Measurements from ENCODE around the gene NETO1. TPM values are rescaled to one million over a fixed set of nuclear protein-coding genes. Genes with fewer than 3 reads are reported as not detected.

Gene NETO1
- total and polyA plus RNA-seq, 2 of the 4 experiments (the other 2 are of a cell fraction), result 0.29 to 0.36 TPM

GRCh38 chr18:72910045-72910444 lies 42.3 kb upstream of the NETO1 start:
- Histone ChIP-seq H2BK15ac (ENCODE audit: low read depth, low read length) (no peak overlapping the region), H3K4me1 (ENCODE audit: control insufficient read depth, insufficient read depth, low read length) (no peaks in the 10 kb centered on the region), H3K27ac (ENCODE audit: insufficient read depth, low read length) (no peak overlapping the region), H3K9me3 (ENCODE audit: control insufficient read depth, insufficient read depth, low read length) (peaks cover 5% of the 10 kb centered on the region; the same call in 1 of the 2 replicates), H4K20me1 (ENCODE audit: insufficient read depth, low read length) (no peaks in the 10 kb centered on the region), H3K18ac (ENCODE audit: low read depth, low read length) (no peak overlapping the region), H2BK120ac (ENCODE audit: low read depth, low read length) (no peak overlapping the region), H3K56ac (ENCODE audit: extremely low read depth, insufficient read depth, low read length) (no peak overlapping the region), H4K91ac (ENCODE audit: insufficient read depth, low read depth, low read length) (no peak overlapping the region), H4K5ac (ENCODE audit: low read depth, low read length) (no peak overlapping the region), H3K4me3 (ENCODE audit: insufficient read depth, low read depth, low read length) (no peak overlapping the region), H3K36me3 (ENCODE audit: control insufficient read depth, insufficient read depth, low read length) (no peaks in the 10 kb centered on the region), H2BK20ac (ENCODE audit: low read depth, low read length) (no peak overlapping the region), H3K27me3 (ENCODE audit: control insufficient read depth, insufficient read depth, low read length) (no peaks in the 10 kb centered on the region), H2AK5ac (ENCODE audit: low read depth, low read length) (no peak overlapping the region), H3K14ac (replicated peaks; ENCODE audit: low read depth, low read length) (no peak overlapping the region), H3K79me1 (ENCODE audit: low read depth in 1 of 2, low read length in 2 of 2) (no peaks in the 10 kb centered on the region), H2BK5ac (ENCODE audit: low read depth, low read length, poor library complexity, severe bottlenecking) (no peak overlapping the region), H3K4ac (ENCODE audit: low read depth, low read length) (no peak overlapping the region), H2AK9ac (replicated peaks; ENCODE audit: low read depth, low read length, poor library complexity) (no peak overlapping the region), H4K8ac (ENCODE audit: low read depth in 2 of 2, low read length in 2 of 2) (no peak overlapping the region), H3K4me2 (ENCODE audit: low read depth, low read length) (no peak overlapping the region), H2AFZ (replicated peaks; ENCODE audit: low read length, poor library complexity) (no peak overlapping the region), H3K9ac (ENCODE audit: low read depth, low read length) (no peak overlapping the region), H3K23ac (ENCODE audit: low read depth, low read length) (no peak overlapping the region), H3K9me1 (ENCODE audit: insufficient read depth, low read length) (no peaks in the 10 kb centered on the region)
- dilution Hi-C loops (cut with HindIII; ENCODE audit: low sequenced_read_pairs, unreplicated experiment) (no loop called here), intact Hi-C loops (cut with micrococcal nuclease) (no loop called here), in situ Hi-C loops (cut with MboI; ENCODE audit: low sequenced_read_pairs) (no loop called here)
- ATAC-seq (ENCODE audit: low read depth), result no peak
- BruUV-seq (replicated peaks), result no TSS peak
- DNase-seq, result no peak
- TF ChIP-seq, protein P1, sequence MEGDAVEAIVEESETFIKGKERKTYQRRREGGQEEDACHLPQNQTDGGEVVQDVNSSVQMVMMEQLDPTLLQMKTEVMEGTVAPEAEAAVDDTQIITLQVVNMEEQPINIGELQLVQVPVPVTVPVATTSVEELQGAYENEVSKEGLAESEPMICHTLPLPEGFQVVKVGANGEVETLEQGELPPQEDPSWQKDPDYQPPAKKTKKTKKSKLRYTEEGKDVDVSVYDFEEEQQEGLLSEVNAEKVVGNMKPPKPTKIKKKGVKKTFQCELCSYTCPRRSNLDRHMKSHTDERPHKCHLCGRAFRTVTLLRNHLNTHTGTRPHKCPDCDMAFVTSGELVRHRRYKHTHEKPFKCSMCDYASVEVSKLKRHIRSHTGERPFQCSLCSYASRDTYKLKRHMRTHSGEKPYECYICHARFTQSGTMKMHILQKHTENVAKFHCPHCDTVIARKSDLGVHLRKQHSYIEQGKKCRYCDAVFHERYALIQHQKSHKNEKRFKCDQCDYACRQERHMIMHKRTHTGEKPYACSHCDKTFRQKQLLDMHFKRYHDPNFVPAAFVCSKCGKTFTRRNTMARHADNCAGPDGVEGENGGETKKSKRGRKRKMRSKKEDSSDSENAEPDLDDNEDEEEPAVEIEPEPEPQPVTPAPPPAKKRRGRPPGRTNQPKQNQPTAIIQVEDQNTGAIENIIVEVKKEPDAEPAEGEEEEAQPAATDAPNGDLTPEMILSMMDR (conservative IDR thresholded peaks at IDR 0.05; ENCODE audit: low read depth, low read length), result no peak
- TF ChIP-seq MXI1 (IDR thresholded peaks at IDR 0.05; ENCODE audit: borderline replicate concordance, low read depth, low read length), result no peak
- TF ChIP-seq RCOR1 (IDR thresholded peaks at IDR 0.05; ENCODE audit: insufficient replicate concordance, low read length), result no peak
- TF ChIP-seq NFE2L2 (IDR thresholded peaks at IDR 0.05; ENCODE audit: low read depth, low read length), result no peak
- TF ChIP-seq BHLHE40 (IDR thresholded peaks at IDR 0.05; ENCODE audit: low read depth, low read length), result no peak
- no peak for TF ChIP-seq FOS (IDR thresholded peaks at IDR 0.05; ENCODE audit: low read depth, low read length)
- TF ChIP-seq MAFK (IDR thresholded peaks at IDR 0.05; ENCODE audit: low read depth, low read length), result no peak
- TF ChIP-seq POLR2A (IDR thresholded peaks at IDR 0.05; ENCODE audit: low read depth, low read length), result no peak
- no peak for TF ChIP-seq MAZ (IDR thresholded peaks at IDR 0.05; ENCODE audit: borderline replicate concordance, low read depth, low read length)
- no peak for TF ChIP-seq RAD21 (IDR thresholded peaks at IDR 0.05; ENCODE audit: low read length)
- TF ChIP-seq CEBPB (IDR thresholded peaks at IDR 0.05; ENCODE audit: low read depth, low read length), result no peak
- no peak for TF ChIP-seq USF2 (IDR thresholded peaks at IDR 0.05; ENCODE audit: low read depth, low read length)
- no peak for TF ChIP-seq ELK1 (IDR thresholded peaks at IDR 0.05; ENCODE audit: borderline replicate concordance, low read depth, low read length)
- no peak for TF ChIP-seq SMC3 (IDR thresholded peaks at IDR 0.05; ENCODE audit: low read depth, low read length)
- no CpG with 5 or more reads among the region's 5 CpGs for WGBS, 2 experiments (ENCODE audit: extremely low coverage in 2 of 2, insufficient read length in 1 of 2)
- POLR2A ChIA-PET (ENCODE audit: unreplicated experiment), result no interaction called here
- CTCF ChIA-PET, result no interaction called here
